Dendritic cell treated with granulocyte-macrophage colony-stimulating factor and Interleukin-4, amounts not matched to agents 40 ng/mL and 50 ng/mL, for 4 days (primary cell): ENCODE results near the gene ANKDD1B.
A peak's percentile ranks its signal among the peaks of the same experiment; 100 is the strongest.

ENCODE experiments used
- H3K27ac Mint-ChIP-seq: one replicate; pipeline ENCODE4 v1.8.0; 2022; ENCODE audit warnings: mild to moderate bottlenecking, mixed read lengths
- H3K27me3 Mint-ChIP-seq: one replicate; pipeline ENCODE4 v1.8.0; 2022; ENCODE audit warnings: mild to moderate bottlenecking, mixed read lengths
- H3K36me3 Mint-ChIP-seq: one replicate; pipeline ENCODE4 v1.8.0; 2022; ENCODE audit warnings: low read depth, mixed read lengths
- H3K4me1 Mint-ChIP-seq: one replicate; pipeline ENCODE4 v1.8.0; 2022; ENCODE audit warnings: low read depth, mixed read lengths
- H3K4me3 Mint-ChIP-seq: one replicate; pipeline ENCODE4 v1.8.0; 2022; ENCODE audit warnings: mild to moderate bottlenecking, moderate library complexity, mixed read lengths
- H3K9me3 Mint-ChIP-seq: one replicate; pipeline ENCODE4 v1.8.0; 2022; ENCODE audit warnings: mixed read lengths
- intact Hi-C: fragments of 100-400 bp; cut with micrococcal nuclease; formaldehyde crosslinking; loops from one replicate; pipeline ENCODE4 v1.15.0; 2022

The ANKDD1B gene

GRCh38 chr5:75712091-75712490, 100.8 kb downstream of the ANKDD1B start:
- no peaks in the 10 kb centered on the region for H3K27me3 Mint-ChIP-seq
- intact Hi-C loops = no loop called here
- no peak overlapping the region for H3K27ac Mint-ChIP-seq
- peaks cover 46% of the 10 kb centered on the region for H3K36me3 Mint-ChIP-seq
- peaks cover 45% of the 10 kb centered on the region for H3K4me1 Mint-ChIP-seq
- no peak overlapping the region for H3K4me3 Mint-ChIP-seq
- no peaks in the 10 kb centered on the region for H3K9me3 Mint-ChIP-seq

GRCh38 chr5:75716715-75717081, 105.4 kb downstream of the ANKDD1B start:
- intact Hi-C loops = loop anchor here (1.0 kb wide), 1 partner anchor 205 kb away; the partner anchor contains the start of genes CERT1 and POLK
- Mint-ChIP-seq H3K36me3 (peaks cover 33% of the 10 kb centered on the region), H3K27ac (peak overlapping the region; percentile 96), H3K4me1 (peaks cover 38% of the 10 kb centered on the region), H3K27me3 (no peaks in the 10 kb centered on the region), H3K4me3 (peak overlapping the region; percentile 94), H3K9me3 (no peaks in the 10 kb centered on the region)

DNA sequence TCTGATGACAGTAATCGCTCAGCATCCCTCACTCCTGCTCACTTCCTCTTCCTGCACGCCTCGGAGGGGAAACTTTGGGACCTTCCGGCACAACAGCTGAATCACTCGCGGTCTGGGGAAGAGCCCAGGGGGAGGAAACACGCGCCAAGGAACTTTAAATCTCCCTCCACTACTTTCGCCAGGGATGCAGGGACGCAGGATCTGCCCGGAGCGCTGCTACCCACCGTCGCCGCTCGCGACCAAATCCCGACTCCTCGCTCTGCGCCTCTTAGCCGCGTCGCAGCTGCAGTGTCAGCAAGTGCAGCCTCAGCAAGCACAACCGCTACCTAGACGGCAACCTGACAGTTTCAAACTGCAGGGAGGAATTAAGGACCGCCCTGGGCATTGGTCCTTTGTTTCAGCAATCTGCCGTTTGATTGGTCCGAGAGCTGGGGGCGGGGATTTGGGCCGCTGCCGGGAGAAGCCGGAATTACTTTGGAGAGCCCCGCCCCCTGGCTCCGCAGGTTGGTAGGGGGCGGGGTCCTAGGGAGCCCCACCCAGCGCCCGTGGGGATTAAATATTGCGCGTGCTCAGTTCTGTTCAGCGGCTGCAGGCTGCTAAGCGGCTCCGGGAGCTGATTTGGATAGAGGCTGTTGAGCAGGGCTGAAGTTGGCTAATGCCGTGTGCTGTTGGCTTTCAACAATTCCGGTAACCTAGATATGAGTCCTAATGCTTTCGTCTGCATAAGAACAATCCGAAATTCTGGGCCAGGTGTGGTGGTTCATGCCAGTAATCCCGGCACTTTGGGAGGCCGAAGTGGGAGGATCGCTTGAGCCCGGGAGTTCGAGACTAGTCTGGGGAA, 106.0 kb downstream of the ANKDD1B start, which contains the start of gene POC5:
POC5 (minus strand) TSS at position 356 of the 841 bp plus-strand sequence. CDS start 4,500 bp downstream, outside the sequence.
- H3K27ac Mint-ChIP-seq = peak within 1 kb of the TSS; percentile 96
- peaks cover 38% of the 10 kb centered on the region for H3K4me1 Mint-ChIP-seq

GRCh38 chr5:75720882-75721281, 109.6 kb downstream of the ANKDD1B start:
- Mint-ChIP-seq H3K27me3 (no peaks in the 10 kb centered on the region), H3K4me3 (no peak overlapping the region), H3K9me3 (no peaks in the 10 kb centered on the region), H3K27ac (no peak overlapping the region), H3K4me1 (peaks cover 19% of the 10 kb centered on the region), H3K36me3 (peaks cover 8% of the 10 kb centered on the region)
- intact Hi-C loops = no loop called here

More for the DNA sequence above, 106.0 kb downstream of the ANKDD1B start, which contains the start of gene POC5:
- H3K9me3 Mint-ChIP-seq = no peaks in the 10 kb centered on the region
- intact Hi-C loops = loop anchor here (1.0 kb wide), 1 partner anchor 206 kb away; the partner anchor contains the start of genes CERT1 and POLK
- H3K36me3 Mint-ChIP-seq = peaks cover 33% of the 10 kb centered on the region
- H3K4me3 Mint-ChIP-seq = peak within 1 kb of the TSS; percentile 94
- H3K27me3 Mint-ChIP-seq = no peaks in the 10 kb centered on the region
